Hematopoietic multipotent progenitor cell treated with erythropoietin and hydrocortisone succinate and interleukin-3 and kit ligand, for 6 days (in vitro differentiated cells): ENCODE results near the gene ME3.

Experiments
- DNase-seq: peaks from one replicate; pipeline ENCODE4 v3.0.0-alpha.2; 2015

Gene ME3

DNA sequence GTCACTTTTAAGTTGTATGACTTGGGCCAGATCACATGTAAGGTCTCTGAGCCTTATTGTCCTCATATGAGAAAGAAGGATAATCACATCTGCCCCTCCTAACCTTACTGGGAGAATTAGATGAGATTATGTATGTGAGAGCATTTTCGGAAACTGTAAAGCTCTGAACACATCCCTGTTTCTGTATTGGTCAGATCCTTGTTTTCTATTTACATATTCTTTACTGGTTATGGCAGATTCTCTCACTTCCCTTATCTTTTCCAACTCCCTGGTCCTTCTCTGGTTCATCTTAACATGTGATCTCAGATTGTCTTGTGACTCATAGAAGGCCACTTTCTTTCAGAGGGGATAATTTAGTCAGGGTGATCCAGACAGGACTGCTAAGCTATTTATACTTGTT lies 255.9 kb downstream of the ME3 start:
- DNase-seq: peak; percentile 46

DNA sequence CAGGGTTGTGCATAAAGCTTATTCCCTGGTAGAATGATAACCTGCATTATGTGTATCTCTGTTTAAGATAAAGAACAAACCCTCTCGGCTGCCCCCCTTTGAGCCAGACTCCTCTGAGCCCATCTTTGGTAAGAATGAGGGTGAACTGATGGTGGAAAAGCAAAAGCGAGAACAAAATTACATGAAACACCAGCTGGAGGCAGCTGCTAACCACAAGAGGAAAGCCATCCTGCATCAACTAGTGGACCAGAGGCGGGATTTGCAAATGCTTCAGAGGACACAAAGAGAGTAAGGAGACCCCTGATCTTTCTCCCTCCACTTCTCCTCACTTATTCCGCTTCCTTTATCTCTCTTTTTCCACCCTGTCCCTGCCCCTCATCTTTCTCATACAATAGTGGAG lies 257.4 kb downstream of the ME3 start:
- no peak for DNase-seq

DNA sequence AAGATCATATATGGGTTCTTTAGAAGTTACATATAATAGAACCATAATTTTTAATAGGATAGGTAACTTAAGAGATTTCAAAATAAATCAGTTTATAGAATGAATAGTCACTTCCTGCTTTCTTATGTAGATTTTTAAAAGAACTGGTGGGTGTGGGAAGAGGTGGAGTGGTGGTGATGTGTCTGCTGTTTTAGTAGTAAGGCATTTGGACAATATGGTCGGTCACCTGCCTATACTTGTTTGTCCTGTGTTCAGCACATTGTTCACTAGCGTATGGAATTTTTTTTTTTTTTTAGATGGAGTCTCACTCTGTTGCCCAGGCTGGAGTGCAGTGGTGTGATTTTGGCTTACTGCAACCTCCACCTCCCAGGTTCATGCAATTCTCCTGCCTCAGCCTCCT lies 258.4 kb downstream of the ME3 start:
- DNase-seq: no peak

DNA sequence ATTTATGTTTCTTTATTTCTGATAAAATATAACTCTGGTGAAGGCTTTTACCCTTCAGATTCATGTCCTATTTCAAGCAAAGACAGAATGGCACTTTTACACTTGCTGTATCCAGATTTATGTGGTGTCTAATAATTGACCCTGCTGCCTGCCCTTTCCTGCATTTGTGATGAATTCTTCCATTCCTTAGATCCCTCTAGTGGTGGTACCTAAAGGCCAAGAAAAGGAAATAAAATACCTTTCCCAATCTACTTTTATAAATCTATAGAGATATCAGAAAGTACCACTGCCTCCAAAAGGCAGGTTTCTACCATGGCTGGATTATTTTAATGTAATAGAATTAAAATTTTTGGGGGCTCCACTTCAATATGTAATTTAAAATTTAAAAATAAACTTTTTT lies 263.6 kb downstream of the ME3 start:
- DNase-seq: no peak

DNA sequence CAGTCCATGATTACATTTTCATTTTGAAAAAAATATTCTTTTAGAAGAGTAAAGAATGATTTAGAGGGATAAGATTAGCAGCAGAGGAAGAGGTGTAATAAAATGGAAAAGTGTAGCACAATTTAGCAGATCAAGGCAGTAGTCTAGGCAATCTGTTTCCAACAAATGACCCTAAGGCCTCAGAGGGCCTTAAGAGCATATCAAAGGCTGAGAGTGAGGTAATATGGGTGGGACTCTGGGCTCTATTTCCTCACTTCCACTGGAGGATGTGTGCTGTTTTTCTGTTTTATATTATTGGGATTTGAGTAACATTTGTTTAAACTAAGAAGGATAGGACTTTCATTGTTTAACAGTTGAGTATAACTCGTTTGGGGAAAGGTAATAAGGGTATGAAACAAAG lies 269.0 kb downstream of the ME3 start:
- no peak for DNase-seq

DNA sequence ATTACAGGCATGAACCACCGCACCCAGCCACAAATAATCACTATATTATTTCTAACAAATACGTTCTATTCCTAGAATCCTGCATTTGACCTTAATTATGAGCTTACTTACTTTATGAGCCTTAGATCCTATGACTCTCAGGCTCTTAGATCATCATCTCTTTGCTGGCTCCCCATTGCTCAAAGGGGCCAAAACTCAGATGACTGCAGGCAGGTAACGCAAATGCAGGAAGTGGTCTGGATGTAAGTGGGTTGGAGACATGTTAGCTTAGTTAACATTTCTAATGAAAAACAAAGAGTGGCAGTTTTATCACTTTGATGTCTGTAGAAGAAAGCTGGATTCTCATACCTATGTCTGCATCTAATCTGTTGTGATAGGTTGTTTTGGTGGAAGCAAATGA lies 274.3 kb downstream of the ME3 start:
- no peak for DNase-seq

DNA sequence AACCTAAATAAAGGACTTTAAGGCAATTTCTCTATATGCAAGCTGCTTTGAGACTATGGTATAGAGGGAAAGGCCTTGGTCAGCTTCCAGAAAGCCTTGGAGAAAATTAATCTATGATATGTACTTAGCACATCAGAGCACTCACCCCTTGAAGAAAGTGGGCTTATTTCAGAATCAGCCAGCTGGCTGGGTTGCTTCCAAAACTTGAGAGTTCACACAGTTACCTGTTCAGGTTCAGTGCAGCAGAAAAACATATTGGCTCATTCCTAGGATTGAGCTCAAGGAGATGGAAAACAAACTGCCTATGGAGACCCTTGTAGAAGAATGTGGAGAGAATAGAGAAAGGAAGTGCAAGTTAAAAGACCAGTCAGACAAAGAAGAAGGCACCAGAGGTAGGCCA lies 275.1 kb downstream of the ME3 start:
- no peak for DNase-seq

DNA sequence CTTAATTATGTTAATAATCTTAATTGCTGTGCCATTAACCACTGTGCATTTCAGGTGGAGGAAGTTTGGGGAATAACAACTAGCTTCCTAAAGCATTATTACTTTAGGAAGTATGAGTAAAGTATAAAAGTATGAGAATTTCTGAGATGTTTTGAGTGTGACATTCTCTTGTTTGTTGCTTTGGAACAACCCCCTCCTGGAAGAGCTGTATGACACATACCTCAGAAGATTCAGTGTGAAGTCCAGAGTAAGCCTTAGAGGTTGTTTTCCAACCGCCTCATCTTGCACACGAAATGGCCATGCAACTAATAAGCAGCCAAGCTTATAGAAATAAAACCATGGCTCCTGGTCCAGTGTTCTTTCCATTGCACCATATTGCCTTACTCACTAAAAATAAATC lies 276.0 kb downstream of the ME3 start:
- DNase-seq: no peak

DNA sequence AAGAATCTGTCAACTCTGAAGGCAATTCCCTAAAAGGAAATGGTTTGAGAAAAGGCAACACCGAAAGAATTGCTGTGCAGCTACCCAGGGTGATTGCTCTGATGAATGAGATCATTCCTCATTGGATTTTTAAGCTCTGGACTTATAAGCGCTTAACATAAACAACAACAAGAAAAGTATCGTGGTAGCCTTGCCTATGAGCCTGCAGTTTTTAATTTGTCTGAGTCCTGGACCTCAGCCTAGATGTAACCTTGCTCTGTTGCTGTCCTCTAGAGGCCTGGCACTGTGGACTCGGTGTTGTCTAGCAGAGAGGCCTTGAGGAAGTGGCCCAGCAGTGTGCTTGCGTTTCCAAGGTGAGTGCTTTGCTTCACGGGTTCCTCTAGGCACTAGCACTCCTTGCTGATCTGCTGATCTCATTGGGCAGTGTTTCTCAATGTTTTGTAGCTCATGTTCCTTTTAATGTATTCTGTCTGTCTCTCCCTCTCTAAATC lies 277.3 kb downstream of the ME3 start:
- DNase-seq: no peak
